Esophagus squamous epithelium (tissue), 4 donors: ENCODE data around the gene GSTM4.

ENCODE experiments used
- POLR2A ChIP-seq, 4 donors: fragments of 450-650 bp; IDR thresholded peaks; one replicate each; pipeline ENCODE4 v1.6.1; 2017; ENCODE audit warnings: antibody characterized with exemption in 4 of 4, mild to moderate bottlenecking in 4 of 4, moderate library complexity in 3 of 4
- TF ChIP-seq, protein P1 (sequence below), 6 experiments: fragments of 450-650 bp in 4 of 6; fragments of 200-600 bp in 2 of 6; sonication (generic) in 2 of 6; IDR thresholded peaks; one replicate each; pipeline ENCODE4 v1.5.1; 2016 to 2019; ENCODE audit warnings: antibody characterized with exemption in 6 of 6, mild to moderate bottlenecking in 4 of 6, moderate library complexity in 4 of 6

DNA sequence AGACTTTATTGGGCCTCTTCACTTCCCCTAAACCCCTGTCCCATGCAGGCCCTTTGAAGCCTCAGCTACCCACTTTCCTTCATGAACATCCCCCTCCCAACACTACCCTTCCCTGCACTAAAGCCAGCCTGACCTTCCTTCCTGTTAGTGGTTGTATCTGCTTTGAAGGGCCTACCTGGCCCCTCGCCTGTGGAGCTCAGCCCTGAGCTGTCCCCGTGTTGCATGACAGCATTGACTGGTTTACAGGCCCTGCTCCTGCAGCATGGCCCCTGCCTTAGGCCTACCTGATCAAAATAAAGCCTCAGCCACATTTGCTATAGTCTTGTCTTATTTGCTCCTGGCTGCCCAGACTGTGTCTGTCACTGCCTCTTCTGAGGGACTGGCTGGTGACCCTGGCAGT, 5.5 kb downstream of the GSTM4 start:
- TF ChIP-seq, protein P1, sequence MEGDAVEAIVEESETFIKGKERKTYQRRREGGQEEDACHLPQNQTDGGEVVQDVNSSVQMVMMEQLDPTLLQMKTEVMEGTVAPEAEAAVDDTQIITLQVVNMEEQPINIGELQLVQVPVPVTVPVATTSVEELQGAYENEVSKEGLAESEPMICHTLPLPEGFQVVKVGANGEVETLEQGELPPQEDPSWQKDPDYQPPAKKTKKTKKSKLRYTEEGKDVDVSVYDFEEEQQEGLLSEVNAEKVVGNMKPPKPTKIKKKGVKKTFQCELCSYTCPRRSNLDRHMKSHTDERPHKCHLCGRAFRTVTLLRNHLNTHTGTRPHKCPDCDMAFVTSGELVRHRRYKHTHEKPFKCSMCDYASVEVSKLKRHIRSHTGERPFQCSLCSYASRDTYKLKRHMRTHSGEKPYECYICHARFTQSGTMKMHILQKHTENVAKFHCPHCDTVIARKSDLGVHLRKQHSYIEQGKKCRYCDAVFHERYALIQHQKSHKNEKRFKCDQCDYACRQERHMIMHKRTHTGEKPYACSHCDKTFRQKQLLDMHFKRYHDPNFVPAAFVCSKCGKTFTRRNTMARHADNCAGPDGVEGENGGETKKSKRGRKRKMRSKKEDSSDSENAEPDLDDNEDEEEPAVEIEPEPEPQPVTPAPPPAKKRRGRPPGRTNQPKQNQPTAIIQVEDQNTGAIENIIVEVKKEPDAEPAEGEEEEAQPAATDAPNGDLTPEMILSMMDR (IDR thresholded peaks at IDR 0.05), result no peak
- TF ChIP-seq POLR2A (IDR thresholded peaks at IDR 0.05), result no peak
